NCI-H2227 treated with DMSO at 0.1 percent for 48 hours (cell line): ENCODE results near the gene ABCB7.
"Not testable (repeated sequence)": the region's sequence is repeated elsewhere in the genome, so short reads cannot be mapped to it uniquely, and the experiment has no call there.

Experiments used
- DNase-seq: peaks from one replicate; lab custom pipeline; 2025; lab: John Stamatoyannopoulos, UW

Gene ABCB7

DNA sequence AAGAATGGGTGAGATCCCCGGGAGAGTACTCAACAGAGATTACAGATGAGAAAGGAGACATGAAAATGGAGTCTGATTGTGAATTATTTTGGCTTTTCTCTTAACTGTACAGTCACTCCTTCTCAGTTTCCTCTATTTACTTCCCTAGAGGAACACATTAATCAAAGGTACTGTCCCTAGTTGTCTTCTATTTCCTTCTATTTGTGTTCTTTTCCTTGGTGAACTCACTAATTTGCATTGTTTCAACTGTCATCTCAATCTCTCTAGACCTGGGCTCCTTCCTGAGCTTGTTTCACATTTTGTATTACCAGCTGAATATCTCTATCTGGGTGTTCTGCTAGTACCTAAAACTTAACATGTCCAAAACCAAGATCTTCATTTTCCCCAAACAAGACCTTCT is 59.8 kb downstream of the ABCB7 start:
- DNase-seq, result no peak

GRCh38 chrX:75086731-75087195 is 69.3 kb downstream of the ABCB7 start:
- no peak for DNase-seq

- no peak for DNase-seq
These were observed 71.3 kb downstream of the ABCB7 start for GRCh38 chrX:75084757-75085156.

GRCh38 chrX:75076429-75076828 is 79.7 kb downstream of the ABCB7 start:
- no peak for DNase-seq

DNA sequence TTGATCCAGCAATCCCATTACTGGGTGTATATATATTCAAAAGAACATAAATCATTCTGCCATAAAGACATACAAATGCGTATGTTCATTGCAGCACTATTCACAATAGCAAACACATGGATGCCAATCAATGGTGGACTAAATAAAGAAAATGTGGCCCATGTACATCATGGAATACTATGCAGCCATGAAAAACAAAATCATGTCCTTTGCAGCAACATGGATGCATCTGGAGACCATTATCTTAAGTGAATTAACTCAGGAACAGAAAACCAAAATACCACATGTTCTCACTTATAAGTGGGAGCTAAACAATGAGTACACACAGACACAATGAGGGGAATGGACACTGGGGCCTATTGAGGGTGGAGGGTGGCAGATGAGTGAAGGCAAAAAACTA is 81.6 kb downstream of the ABCB7 start:
- DNase-seq, result no peak

DNA sequence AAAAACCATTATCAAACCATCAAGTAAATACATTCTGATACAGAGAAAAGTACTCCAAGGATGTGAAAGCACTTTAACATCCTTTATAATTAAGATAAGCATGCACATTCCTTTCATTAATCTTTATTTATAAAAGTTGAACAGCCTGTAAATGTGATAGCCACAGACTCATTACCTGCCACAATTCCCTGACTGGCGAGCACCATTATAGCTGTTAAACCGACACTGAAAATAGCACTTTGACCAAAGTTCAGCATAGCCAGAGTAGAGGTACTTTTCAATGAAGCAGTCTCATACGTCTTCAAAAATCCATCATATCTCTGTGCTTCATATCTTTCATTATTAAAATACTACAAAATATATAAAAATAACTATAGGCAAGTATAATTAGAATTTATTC is 84.7 kb downstream of the ABCB7 start:
- no peak for DNase-seq

GRCh38 chrX:75067931-75068330 is 88.2 kb downstream of the ABCB7 start:
- DNase-seq, result no peak

- DNase-seq, result no peak
These were observed 94.4 kb downstream of the ABCB7 start for GRCh38 chrX:75061701-75062100.

- no peak for DNase-seq
These were observed 105.0 kb downstream of the ABCB7 start for GRCh38 chrX:75051047-75051446.

DNA sequence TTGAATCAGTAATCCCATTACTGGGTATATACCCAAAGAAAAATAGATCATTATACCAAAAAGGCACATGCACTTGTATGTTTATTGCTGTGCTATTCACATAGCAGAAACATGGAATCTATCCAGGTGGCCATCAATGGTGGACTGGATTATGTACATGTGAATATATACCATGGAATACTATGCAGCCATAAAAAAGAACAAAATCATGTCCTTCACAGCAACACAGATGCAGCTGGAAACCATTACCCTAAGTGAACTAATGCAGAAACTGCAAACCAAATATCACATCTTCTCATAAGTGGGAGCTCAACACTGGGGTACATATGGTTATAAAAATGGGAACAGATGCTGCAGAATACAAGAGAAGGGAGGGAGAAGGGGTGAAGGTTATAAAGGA is 110.7 kb downstream of the ABCB7 start:
- no peak for DNase-seq

DNA sequence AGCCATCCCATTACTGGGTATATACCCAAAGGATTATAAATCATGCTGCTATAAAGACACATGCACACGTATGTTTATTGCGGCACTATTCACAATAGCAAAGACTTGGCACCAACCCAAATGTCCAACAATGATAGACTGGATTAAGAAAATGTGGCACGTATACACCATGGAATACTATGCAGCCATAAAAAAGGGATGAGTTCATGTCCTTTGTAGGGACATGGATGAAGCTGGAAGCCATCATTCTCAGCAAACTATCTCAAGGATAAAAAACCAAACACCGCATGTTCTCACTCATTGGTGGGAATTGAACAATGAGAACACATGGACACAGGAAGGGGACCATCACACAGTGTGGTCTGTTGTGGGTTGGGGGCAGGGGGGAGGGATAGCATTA is 111.9 kb downstream of the ABCB7 start:
- DNase-seq, result not testable (repeated sequence)

DNA sequence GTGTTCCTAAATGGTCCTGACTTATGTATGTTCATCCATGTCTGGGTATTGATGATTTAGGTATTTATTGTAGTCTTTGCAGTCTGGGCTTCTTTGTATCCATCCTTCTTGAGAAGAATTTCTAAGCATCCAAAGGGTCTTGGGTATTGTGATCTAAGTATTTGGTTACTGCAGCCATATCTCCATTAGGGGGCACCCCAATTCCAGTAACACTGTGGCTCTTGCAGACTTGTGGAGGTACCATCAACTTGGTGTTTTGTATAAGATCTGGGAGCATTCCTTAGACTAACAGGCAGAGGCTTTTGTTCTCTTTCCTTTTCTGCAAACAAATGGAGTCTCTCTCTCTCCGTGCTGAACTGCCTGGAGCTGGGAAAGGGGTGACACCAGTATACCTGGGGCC is 117.2 kb downstream of the ABCB7 start:
- DNase-seq, result no peak
